MCF 10A (cell line): Measurements from ENCODE around the gene NUAK2. TPM values are rescaled to one million over a fixed set of nuclear protein-coding genes. Genes with fewer than 3 reads are reported as not detected.

Experiments used
- Bru-seq: library from RNA; stranded (reverse); fragments of 400-500 nt; gene quantifications from one replicate; lab custom pipeline; 2021; lab: Mats Ljungman, UMichigan
- BruChase-seq, 2 experiments: library from RNA; stranded (reverse); fragments of 400-500 nt; gene quantifications; one replicate each; lab custom pipeline; 2021; lab: Mats Ljungman, UMichigan
- BruUV-seq: library from RNA; stranded (reverse); fragments of 400-500 nt; replicated peaks from 2 replicates; lab custom pipeline; 2021; lab: Mats Ljungman, UMichigan
- CTCF ChIA-PET: fragments of 300-600 bp; sonication (Branson Sonifier 250); formaldehyde crosslinking; extraction: SDS; loops from one replicate; lab custom pipeline; 2021; ENCODE audit warnings: antibody characterized with exemption, inconsistent platforms; lab: Yijun Ruan, JAX
- POLR2A ChIA-PET: fragments of 300-600, 350-650 bp; sonication (Branson Sonifier 250); formaldehyde crosslinking; extraction: SDS; loops from one replicate; lab custom pipeline; 2020; ENCODE audit warnings: antibody characterized with exemption, inconsistent platforms; lab: Yijun Ruan, JAX
- DNase-seq: peaks from one replicate; pipeline ENCODE4 v3.0.0-alpha.2; 2018; ENCODE audit not compliant: unreplicated experiment
- H3K27ac Mint-ChIP-seq: one replicate; pipeline ENCODE4 v1.8.0; 2022; ENCODE audit warnings: mild to moderate bottlenecking, low read depth, mixed read lengths; ENCODE audit not compliant: unreplicated experiment
- H3K27me3 Mint-ChIP-seq: one replicate; pipeline ENCODE4 v1.8.0; 2022; ENCODE audit warnings: mixed read lengths; ENCODE audit not compliant: insufficient read depth, unreplicated experiment
- H3K36me3 Mint-ChIP-seq: one replicate; pipeline ENCODE4 v1.8.0; 2022; ENCODE audit warnings: mild to moderate bottlenecking, moderate library complexity, mixed read lengths; ENCODE audit not compliant: insufficient read depth, unreplicated experiment
- H3K4me1 Mint-ChIP-seq: one replicate; pipeline ENCODE4 v1.8.0; 2022; ENCODE audit warnings: mixed read lengths; ENCODE audit not compliant: insufficient read depth, unreplicated experiment
- H3K4me3 Mint-ChIP-seq: one replicate; pipeline ENCODE4 v1.8.0; 2022; ENCODE audit warnings: mild to moderate bottlenecking, moderate library complexity, mixed read lengths; ENCODE audit not compliant: unreplicated experiment
- H3K9me3 Mint-ChIP-seq: one replicate; pipeline ENCODE4 v1.8.0; 2022; ENCODE audit warnings: mixed read lengths; ENCODE audit not compliant: unreplicated experiment
- CTCF ChIP-seq: fragments of 200-600 bp; IDR thresholded peaks from one replicate; pipeline ENCODE4 v1.8.0; 2022; ENCODE audit warnings: antibody characterized with exemption, mild to moderate bottlenecking; ENCODE audit not compliant: unreplicated experiment
- intact Hi-C: fragments of 100-400 bp; cut with micrococcal nuclease; formaldehyde crosslinking; loops from 2 replicates; pipeline ENCODE4 v1.14.1; 2022
- long read RNA-seq: library from polyadenylated mRNA; stranded (forward); transcript quantifications from one replicate; pipeline ENCODE4 v2.0.0, GENCODE V29; 2022
- total RNA-seq: library from RNA; stranded (reverse); gene quantifications from 2 replicates; pipeline ENCODE4 v1.2.3, GENCODE V29; 2022

Gene NUAK2
- total RNA-seq, result 2.8 and 6.0 TPM in 2 replicates
- percentile 45 among the genes with signal in this experiment for Bru-seq, nascent RNA
- BruChase-seq, experiment 1, labeled RNA remaining after a 6-hour chase, result percentile 35 among the genes with signal in this experiment
- BruChase-seq, experiment 2, labeled RNA remaining after a 2-hour chase, result percentile 39 among the genes with signal in this experiment
- long read RNA-seq, transcript NUAK2-201 (7 exons, 3,441 nt), result major isoform, 32 of 35 reads
- long read RNA-seq, partial matches to known transcripts, result 1 of 35 reads
- long read RNA-seq, other reads (novel, unspliced or antisense), result 2 of 35 reads

- ChIA-PET CTCF (interaction anchor here (0.5 to 27.7 kb wide), 19 partner anchors 10 to 497 kb away, joined by 3 to 1857 read pairs (median 4); no protein-coding TSS in a partner anchor), POLR2A (interaction anchor here (0.7 to 9.8 kb wide), 22 partner anchors 13 to 1461 kb away, joined by 3 to 335 read pairs (median 3); partner anchors contain the start of genes DSTYK, RBBP5 and TMCC2)
- BruUV-seq, result TSS peak; percentile 36
- Mint-ChIP-seq H3K27ac (peak within 1 kb of the TSS; percentile 54), H3K36me3 (no peaks in the 10 kb centered on the region), H3K27me3 (no peaks in the 10 kb centered on the region), H3K4me1 (peaks cover 56% of the 10 kb centered on the region), H3K9me3 (no peaks in the 10 kb centered on the region), H3K4me3 (peak within 1 kb of the TSS; percentile 99)
- TF ChIP-seq CTCF, result peak; percentile 64
- DNase-seq, result peak; percentile 97
- intact Hi-C loops, result loop anchor here (1.0 to 5.0 kb wide), 3 partner anchors 37 to 199 kb away; partner anchors contain the start of gene RBBP5
These were observed at the start of gene NUAK2 for GRCh38 chr1:205321162-205321958. Gene NUAK2 (minus strand): TSS chr1:205321745. CDS start chr1:205321628, 117 bp downstream.

- intact Hi-C loops, result no loop called here
- Mint-ChIP-seq H3K4me1 (peaks cover 30% of the 10 kb centered on the region), H3K9me3 (no peaks in the 10 kb centered on the region), H3K36me3 (no peaks in the 10 kb centered on the region), H3K4me3 (no peak overlapping the region), H3K27me3 (no peaks in the 10 kb centered on the region), H3K27ac (no peak overlapping the region)
- no peak for TF ChIP-seq CTCF
- no TSS peak for BruUV-seq
- ChIA-PET CTCF (interaction anchor here (0.6 to 24.9 kb wide), 6 partner anchors 18 to 1785 kb away, joined by 3 to 241 read pairs (median 6); partner anchors contain the start of gene KLHDC8A), POLR2A (no interaction called here)
- no peak for DNase-seq
These were observed 49.2 kb upstream of the NUAK2 start for GRCh38 chr1:205370780-205371179.

GRCh38 chr1:205369701-205370123, 48.2 kb upstream of the NUAK2 start:
- POLR2A ChIA-PET, result no interaction called here
- DNase-seq, result no peak
- Mint-ChIP-seq H3K9me3 (no peaks in the 10 kb centered on the region), H3K27ac (no peak overlapping the region), H3K27me3 (no peaks in the 10 kb centered on the region), H3K36me3 (no peaks in the 10 kb centered on the region), H3K4me3 (no peak overlapping the region), H3K4me1 (peaks cover 23% of the 10 kb centered on the region)
- intact Hi-C loops, result no loop called here
- BruUV-seq, result no TSS peak
- CTCF ChIA-PET, result interaction anchor here (0.6 to 24.9 kb wide), 5 partner anchors 17 to 116 kb away, joined by 3 to 241 read pairs (median 9); partner anchors contain the start of gene KLHDC8A
- TF ChIP-seq CTCF, result no peak
